HG03103 (cell line): ENCODE measurements around the gene ADCK2.
"Not testable (repeated sequence)": the region's sequence is repeated elsewhere in the genome, so short reads cannot be mapped to it uniquely, and the experiment has no call there.

Experiments
- ATAC-seq: cut with Tn5 transposase; IDR thresholded peaks from one replicate; pipeline ENCODE4 v1.9.1; 2021; ENCODE audit warnings: low read depth; ENCODE audit not compliant: unreplicated experiment

ADCK2 gene

DNA sequence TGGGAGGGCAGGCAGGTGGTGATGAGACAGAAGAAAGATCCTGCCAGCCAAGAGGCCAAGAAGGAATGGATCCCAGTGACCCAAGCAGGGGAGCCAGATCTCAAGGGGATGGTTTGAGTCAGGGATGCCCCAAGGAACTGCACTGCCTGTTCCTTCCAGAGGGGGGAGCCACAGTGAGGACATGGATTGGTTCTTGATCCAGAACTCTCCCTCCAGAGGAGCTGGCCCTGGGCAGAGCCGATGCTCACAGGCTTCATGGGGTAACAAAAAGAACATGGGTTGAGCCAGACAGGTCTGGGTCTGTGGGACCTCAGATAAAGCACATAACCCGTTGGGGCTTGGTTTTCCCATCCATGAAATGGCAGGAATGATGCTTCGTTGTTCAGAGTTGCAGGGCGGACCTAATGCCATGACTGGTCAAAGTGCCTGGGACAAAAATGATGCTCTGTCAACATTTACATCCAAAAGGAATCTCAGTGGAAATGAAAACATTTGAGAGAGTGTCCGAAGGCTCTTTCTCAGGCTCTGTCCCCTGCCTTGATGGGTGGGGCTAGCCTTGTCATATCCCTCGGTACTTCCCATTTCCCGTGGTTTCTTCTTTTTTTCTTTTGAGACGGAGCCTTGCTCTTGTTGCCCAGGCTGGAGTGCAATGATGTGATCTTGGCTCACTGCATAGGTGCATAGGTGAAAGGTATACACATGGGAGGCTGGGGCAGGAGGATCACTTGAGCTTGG lies 27.4 kb upstream of the ADCK2 start:
- ATAC-seq: no peak

DNA sequence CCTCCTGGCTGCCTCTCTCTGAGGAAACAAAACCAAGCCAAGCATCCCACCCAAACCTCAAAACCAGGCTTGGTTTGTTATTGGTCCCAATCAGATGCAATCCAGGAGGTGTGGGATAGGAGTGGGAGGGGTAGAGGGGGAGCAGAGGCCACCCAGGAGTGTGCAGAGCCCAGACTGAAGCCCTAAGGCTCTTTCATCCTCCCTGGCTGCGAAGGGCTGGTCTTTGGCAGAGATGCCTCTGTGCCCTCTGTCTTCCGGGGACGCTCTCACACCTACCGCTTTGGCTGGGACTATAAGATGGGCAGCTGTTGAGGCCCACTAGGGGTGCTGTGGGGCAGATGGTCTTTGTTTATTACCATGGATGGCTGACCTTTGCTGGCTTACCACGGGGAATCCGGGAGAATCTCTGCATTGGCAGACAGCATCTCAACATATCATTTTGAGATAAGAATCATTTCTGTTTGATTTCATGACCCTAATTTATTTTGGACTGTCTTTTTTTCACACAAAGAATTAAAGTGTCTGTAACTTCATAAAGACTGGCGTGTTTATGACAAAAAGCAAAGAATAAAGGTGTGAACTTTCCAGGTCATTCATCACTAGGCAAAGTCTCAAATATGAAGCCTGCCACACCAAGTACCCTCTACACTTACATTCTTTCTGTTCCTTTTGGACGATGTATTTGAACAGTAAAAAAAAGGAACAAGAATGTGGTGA lies 25.7 kb upstream of the ADCK2 start:
- ATAC-seq: peak; percentile 88

DNA sequence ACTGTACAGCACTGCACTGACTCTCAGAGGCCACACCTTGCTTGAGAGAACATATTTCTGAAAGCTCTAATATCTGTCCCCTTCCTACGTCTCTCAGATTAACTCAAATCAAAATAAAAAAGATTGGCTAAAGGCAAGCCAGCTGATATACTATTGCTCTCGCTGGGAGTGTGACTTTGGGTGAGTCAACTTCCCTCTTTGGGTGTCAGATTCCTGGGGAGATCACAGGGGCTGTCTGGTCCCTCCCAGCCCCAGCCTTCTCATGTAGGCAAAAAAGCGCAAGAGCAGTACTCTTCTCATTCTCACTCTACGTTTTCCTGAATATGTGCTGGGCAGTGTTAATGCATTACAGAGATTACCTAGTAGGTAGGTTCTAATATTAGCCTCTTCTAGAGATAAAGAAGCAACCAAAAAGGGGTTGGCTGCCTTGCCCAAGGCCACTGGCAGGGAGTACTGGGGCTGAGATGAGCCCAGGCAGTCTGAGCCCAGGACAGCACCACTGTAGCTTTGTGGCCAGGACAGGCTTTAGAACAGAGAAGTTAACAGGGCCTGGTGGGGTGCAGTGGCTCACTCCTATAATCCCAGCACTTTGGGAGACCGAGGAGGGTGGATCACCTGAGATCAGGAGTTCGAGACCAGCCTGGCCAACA lies 23.1 kb upstream of the ADCK2 start:
- ATAC-seq: no peak

DNA sequence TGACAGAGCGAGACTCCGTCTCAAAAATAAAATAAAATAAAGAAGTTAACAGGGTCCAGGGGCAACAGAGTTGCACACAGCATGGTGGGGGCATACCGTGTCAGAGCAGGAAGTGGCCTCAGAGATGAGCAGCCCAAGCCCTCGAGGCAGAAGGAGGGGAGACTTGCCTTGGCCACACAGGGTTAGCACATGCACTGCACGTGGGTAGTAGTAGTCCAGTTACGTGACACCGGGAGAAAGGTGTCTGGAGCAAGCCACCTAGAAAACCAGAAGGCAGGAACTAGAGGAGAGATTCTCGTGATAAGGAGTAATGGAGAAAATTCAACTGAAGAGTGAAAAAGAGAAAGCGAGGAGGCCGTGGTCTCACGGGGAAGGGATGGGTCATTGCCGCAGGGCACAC lies 22.4 kb upstream of the ADCK2 start:
- no peak for ATAC-seq

DNA sequence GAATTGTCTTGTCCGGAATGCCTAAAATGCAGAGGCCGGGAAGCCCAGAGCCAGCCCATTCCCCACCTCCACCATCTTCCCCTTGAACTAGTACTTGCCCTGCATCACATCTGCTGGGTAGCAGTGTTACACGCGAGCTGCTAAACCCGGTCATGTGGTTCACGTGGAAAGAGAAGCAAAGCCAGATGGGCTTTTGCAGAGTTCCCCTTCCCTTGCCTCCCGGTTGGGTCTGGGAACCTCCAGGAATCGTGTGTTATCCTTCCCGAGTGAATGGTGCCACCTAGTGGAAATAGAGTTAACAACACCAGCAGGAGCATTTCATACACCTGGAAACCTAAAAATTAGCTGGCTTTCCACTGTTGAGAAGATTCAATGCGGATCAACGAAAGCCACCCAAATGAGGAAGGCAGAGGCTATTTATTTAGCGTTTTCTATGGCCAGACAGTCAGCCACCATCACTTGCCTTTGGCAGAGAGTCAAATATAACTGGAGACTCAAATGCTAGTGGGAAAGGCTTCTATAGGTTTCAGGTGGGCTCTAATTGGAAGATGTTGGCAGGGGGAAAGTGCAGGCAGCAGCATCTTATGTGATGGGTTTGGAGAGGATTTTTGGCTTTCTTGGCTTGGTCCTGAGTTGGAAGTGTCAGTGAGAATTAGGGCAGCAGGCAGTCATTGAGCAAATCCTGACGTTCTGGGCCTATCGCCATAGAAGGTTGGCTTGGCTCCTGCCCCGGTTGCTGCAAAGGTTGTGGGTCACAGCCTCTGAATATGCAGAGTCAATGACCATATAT lies 19.2 kb upstream of the ADCK2 start:
- ATAC-seq: no peak

DNA sequence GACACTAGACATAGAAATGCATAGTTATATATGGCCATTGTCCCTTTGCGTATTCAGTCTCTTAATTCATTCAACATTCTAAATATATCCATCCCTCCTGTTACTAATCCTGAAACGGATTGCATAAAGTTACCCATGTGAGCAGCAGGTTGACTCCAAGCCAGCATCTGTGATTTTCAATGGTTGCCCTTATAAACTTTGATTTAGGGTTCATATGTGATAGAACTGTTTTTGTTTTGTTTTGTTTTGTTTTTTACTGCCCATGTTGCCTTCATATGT lies 18.7 kb upstream of the ADCK2 start:
- ATAC-seq: no peak

DNA sequence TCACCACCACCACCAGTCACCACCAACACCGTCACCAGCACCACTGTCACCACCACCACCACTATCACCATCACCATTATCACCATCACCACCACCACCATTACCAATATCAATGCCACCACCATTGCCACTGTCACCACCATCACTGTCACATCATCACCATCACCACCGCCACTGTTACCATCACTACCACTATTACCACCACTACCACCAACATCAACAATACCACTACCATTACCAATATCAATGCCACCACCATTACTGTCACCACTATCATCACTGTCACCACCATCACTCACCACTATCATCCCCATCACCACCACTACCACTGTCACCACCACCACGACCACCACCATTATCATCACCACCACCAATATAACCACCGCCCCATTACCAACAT lies 18.1 kb upstream of the ADCK2 start:
- no peak for ATAC-seq

DNA sequence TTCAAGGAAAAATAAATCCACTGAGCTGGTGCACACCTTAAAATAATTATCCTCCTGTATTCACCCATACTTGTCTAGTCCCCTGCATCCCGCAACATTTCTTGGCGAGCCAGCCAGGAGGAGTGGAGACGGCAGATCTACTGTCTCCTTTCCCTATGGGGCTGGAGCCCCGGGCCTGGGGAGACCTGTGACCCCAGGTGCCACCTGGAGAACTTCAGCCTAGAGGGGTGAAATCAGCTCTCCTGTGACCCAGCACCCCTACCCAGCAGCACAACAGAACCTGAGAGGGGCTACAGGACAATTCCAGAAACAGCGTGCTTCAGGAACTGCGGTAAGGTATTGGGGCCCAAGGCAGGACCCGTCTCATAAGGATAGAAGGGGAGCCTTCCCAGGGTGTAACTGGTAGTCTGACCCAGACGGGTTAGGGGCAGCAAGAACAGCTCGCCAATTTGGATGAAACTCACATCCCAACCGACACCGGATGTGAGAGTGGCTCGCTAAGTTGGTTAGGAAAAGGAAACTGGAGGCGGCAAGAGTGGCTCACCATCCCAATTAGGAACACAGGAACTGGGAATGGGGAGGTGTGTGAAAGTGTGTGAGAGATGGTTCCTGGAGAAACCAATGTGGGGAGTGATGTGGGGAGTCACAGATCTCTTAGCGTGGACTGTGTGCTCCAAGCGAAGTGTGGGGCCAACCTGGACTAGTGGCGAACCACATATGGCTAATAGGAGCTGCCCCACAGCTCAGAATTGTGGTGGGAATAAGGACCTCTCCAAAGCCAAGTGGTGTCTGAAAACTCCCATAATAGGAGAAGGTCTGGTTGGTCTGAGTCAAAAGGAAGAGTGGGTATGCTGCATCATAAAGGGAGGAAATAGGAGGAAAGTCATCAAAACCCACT lies 17.0 kb upstream of the ADCK2 start:
- no peak for ATAC-seq

DNA sequence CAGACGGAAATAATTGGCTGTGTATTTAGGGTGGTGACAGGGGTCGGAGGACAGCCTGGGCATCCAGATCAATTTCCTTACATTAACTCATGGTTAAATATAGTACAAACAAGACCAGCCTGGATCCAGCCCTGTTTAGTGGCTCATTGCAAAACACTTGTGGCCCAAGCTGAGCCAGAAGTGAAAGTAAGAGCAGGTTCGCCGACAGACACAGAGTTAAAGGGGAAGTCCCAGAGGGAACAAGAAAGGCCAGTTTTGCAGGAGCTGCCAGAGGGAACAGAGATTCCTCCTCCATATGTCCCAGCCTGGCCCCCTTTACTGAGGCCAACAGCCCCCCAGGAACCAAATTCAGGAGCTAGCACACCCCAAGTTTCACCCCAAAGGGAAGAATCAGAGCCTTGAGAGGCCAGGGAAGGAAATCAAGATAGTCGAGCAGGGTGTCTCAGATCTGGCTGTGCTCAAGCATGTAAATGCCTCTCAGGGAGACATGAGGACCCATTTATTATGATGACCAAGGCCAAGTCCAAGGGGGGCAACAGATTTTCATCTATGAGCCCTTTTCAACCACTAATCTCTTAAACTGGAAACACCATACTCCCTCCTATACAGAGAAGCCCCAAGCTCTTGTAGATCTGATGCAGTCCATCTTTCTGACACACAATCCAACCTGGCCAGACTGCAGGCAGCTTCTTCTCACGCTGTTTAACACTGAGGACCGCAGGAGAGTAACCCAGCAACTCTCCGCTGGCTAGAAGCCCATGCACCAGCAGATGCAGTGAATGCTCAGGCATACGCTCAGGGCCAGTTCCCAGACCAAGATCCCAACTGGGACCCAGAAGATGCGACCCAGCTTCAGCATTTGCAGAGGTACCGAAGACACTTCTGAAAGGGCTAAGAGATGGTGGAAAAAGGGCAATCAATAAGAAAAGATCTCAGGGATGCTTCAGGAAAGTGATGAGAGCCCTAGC lies 15.9 kb upstream of the ADCK2 start:
- ATAC-seq: peak; percentile 87

DNA sequence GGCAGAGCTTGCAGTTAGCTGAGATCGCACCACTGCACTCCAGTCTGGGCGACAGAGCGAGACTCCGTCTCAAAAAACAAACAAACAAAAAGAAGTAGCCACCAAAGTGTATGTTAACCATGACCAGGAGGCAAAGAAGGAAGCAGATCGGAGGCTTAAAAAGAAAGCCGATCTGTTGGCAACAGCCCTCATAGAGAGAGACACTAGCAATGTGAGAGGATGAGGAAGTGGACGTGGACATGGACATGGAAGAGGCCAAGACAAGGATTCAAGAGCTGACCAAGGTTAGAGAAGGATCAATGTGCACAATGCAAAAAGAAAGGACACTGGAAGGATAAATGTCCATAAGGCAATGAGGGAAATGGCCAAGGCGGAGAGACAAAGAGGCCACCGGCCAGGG lies 14.9 kb upstream of the ADCK2 start:
- no peak for ATAC-seq

DNA sequence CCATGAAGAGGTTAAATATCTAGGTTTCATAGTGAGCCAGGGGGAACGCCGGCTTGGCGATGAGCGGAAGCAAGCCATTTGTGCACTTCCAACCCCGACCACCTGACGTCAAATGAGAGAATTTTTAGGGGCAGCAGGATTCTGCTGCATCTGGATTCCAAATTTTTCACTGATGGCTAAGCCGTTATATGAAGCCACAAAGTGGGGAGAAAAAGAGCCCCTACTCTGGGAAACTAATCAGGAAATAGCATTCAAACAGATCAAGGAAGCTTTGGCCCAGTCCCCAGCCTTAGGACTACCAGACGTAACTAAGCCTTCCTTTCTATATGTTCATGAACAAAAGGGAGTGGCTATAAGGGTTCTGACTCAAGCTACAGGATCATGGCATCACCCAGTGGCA lies 12.9 kb upstream of the ADCK2 start:
- ATAC-seq: no peak

DNA sequence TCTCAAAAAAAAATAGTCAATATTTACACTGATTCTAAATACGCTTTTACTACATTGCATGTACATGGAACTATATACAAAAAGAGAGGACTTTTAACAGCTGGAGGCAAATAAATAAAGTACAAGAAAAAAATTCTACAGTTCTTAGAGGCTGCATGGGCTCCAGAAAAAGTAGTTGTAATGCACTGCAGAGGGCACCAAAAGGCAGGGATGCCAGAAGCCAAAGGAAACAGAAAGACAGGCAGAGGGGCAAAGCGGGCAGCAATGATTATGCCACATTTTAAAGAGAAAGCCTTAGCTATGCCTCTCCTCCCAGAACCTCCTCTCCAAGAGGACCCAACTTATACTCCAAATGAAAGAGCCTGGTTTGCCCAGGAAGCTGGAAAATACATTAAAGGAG lies 11.6 kb upstream of the ADCK2 start:
- ATAC-seq: no peak

DNA sequence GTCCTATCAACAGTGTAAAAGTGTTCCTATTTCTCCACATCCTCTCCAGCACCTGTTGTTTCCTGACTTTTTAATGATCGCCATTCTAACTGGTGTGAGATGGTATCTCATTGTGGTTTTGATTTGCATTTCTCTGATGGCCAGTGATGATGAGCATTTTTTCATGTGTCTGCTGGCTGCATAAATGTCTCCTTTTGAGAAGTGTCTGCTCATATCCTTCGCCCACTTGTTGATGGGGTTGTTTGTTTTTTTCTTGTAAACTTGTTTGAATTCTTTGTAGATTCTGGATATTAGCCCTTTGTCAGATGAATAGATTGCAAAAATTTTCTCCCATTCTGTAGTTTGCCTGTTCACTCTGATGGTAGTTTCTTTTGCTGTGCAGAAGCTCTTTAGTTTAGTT lies 9.8 kb upstream of the ADCK2 start:
- ATAC-seq: not testable (repeated sequence)

DNA sequence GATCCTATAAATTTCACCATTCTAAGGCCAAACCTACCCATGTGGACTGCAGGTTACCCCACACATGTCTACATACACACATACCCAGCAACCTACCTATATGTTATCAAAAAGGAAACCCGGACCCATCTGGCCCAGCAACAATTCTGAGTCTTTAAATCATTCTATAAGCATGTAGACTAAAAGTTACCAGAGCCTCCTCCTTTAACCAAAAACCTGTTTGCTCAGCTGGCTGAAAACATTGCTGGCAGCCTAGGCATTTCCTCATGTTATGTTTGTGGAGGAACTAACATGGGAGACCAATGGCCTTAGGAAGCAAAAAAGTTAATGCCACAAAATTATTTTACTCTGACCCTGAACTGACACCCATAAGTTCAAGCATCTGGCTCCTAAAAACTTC lies 5.3 kb upstream of the ADCK2 start:
- no peak for ATAC-seq

DNA sequence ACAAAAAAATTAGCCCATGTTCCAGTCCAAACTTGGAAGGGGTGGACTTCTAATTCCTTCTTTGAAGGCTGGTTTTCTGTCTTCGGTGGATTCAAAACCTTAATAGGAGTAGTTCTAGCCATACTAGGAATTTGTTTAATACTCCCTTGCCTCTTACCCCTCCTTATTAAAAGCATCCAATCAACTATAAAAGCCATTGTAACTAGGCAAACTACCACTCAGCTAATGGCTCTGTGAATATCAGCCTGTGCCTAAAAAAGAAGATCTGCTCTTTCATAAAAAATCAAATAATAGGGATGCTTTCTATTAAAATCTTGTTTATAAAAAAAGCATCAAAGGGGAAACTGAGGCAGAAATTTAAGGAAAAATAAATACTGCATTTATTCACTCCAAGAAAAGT lies 4.1 kb upstream of the ADCK2 start:
- ATAC-seq: no peak

DNA sequence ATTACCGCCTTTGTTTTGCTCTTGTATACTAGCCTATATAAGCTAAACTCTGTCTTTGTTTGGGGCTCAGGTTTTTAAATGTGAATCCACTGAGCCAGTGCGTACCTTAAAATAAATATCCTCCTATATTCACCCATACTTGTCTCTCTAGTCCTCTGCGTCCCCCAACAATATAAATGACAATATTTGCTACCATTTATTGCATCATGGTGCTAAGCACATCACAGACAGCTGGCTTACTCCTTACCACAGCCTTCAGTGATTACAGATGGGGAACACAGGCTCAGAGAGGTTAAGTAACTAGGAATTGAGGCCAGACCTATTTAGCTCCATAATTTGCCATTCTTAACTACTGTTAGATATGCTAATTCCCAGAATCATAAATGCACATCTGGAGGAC lies 3.4 kb upstream of the ADCK2 start:
- no peak for ATAC-seq

DNA sequence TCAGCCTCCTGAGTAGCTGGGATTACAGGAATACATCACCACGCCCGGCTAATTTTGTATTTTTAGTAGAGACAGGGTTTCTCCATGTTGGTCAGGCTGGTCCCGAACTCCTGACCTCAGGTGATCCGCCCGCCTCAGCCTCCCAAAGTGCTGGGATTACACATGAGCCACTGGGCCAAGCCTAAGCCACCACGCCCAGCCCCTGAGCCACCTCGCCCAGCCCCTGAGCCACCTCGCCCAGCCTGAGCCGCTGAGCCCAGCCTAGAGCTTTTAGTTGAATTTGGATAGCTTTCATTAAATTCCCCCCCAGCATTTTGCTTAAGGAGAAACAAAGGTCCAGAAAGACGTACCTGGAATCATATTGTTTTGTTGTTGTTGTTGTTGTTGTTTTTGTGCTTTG lies 2.9 kb upstream of the ADCK2 start:
- ATAC-seq: not testable (repeated sequence)

DNA sequence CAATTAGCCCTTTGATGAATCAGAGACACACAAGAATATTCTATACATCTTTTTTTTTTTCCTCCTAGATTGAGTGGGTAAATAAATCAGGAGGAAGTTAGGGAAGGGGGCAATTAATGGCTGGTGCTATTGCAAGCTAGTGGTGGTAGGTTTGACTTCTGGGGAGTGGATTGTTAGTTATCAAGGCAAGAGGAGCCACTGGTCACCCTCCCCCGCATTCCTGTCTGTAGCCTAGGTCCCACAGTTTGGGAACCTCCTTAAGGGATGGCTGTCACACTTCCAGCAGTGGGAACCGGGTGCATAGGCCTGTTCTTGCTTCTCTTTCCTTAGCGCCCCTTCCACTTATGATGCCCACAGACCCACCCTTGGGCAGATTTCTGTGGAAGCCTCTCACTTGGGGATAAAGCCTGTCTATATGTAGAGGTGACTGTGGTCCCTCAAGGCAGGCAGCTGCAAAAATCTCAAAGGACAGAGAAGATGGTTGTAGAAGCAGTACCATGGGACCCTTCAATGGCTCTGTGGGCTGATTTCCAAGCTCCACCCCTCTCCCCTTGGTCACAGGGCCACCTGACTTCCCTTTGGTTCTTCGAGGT lies 2.3 kb upstream of the ADCK2 start:
- ATAC-seq: no peak

DNA sequence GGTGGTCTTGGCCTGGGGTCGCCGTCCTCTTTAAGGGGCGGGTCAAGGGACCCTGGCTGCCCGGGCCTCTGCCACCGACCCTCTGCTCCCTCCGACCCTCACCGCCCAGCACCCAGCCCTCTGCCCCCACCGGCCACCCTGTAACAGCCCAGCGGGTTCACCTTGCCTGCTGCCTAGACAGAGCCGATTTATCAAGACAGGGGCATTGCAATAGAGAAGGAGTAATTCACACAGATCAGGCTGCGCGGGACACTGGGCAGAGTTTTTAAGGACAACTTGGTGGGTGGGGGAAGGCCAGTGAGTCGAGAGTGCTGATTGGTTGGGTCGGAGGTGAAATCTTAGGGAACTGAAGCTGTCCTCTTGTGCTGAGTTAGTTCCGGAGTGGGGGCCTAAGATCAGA lies 779 bp upstream of the ADCK2 start:
- no peak for ATAC-seq
